GM19240 (cell line): ENCODE results near the gene SIRT1.
A peak's percentile ranks its signal among the peaks of the same experiment; 100 is the strongest.
"Not testable (repeated sequence)": the region's sequence is repeated elsewhere in the genome, so short reads cannot be mapped to it uniquely, and the experiment has no call there.

ENCODE experiments used
- DNase-seq: peaks from one replicate; pipeline ENCODE4 v3.0.0; 2011; ENCODE audit warnings: low spot score; ENCODE audit not compliant: insufficient read length

The SIRT1 gene

GRCh38 chr10:67875340-67876238 lies 8.9 kb upstream of the SIRT1 start:
- no peak for DNase-seq

DNA sequence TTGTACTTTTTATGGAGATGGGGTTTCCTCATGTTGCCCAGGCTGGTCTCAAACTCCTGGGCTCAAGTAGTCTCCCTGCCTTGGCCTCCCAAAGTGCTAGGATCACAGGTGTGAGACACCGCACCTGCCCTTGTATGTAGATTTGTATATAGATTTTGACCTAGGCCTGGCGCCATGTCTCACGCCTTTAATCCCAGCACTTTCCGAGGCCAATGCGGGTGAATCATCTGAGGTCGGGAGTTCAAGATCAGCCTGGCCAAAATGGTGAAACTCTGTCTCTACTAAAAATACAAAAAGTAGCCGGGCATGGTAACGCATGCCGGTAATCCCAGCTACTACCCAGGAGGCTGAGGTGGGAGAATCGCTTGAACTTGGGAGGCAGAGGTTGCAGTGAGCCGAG lies 7.0 kb upstream of the SIRT1 start:
- not testable (repeated sequence) for DNase-seq

DNA sequence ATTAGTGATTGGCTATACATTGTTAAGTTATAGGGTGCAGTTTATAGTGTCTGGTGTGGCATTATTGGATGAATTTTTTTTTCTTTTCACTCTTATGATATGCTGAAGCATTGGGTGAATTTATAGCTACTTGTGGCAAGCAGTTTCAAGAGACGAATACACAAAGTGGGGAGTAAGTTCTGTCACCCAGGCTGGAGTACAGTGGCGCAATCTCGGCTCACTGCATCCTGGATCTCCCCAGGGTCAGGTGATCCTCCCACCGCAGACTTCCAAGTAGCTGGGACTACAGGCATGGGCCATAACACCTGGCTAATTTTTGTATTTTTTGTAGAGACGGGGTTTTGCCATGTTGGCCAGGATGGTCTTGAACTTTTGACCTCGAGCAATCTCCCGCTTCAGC lies 6.3 kb upstream of the SIRT1 start:
- no peak for DNase-seq

GRCh38 chr10:67883710-67884312 lies 645 bp upstream of the SIRT1 start:
- no peak for DNase-seq

GRCh38 chr10:67884842-67885670 lies 600 bp downstream of the SIRT1 start:
- peak; percentile 43 for DNase-seq

DNA sequence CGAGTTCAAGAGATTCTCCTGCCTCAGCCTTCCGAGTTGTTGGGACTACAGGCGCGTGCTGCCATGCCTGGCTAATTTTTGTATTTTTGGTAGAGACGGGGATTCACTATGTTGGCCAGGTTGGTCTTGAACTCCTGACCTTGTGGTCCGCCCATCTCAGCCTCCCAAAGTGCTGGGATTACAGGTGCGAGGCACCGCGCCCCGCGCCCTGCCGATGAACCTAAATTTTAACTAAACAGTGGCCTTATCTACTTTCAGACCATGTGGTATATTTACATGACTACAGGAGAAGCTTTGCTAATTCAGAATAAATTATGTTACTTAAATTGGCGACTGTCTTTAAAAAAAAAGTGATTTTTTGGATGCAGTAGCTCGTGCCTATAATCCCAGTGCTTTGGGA lies 9.2 kb downstream of the SIRT1 start:
- no peak for DNase-seq

DNA sequence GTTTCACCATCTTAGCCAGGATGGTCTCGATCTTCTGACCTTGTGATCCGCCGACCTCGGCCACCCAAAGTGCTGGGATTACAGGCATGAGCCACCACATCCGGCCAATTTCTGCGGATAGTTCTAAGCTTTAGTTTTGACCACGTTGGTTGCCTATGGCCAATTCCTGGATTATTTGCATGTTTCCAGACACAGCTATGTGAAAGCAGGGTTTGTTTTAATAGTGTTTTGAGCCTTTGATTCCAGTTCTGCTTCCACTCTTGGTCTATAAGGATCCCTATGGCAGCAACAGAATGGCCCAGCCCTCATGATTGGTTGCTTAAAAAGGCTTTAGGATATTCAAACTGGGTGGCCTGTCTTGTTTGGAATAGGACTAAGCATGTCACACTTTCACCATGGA lies 19.1 kb downstream of the SIRT1 start:
- no peak for DNase-seq

DNA sequence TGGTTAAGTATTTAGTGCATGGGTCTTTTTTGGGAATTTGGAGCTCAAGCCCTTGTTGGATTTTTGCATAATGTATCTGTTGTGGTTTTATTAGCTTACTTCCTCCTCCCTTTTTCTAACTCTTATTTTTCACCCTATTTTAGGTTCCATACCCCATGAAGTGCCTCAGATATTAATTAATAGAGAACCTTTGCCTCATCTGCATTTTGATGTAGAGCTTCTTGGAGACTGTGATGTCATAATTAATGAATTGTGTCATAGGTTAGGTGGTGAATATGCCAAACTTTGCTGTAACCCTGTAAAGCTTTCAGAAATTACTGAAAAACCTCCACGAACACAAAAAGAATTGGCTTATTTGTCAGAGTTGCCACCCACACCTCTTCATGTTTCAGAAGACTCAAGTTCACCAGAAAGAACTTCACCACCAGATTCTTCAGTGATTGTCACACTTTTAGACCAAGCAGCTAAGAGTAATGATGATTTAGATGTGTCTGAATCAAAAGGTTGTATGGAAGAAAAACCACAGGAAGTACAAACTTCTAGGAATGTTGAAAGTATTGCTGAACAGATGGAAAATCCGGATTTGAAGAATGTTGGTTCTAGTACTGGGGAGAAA lies 28.0 kb downstream of the SIRT1 start:
- no peak for DNase-seq

DNA sequence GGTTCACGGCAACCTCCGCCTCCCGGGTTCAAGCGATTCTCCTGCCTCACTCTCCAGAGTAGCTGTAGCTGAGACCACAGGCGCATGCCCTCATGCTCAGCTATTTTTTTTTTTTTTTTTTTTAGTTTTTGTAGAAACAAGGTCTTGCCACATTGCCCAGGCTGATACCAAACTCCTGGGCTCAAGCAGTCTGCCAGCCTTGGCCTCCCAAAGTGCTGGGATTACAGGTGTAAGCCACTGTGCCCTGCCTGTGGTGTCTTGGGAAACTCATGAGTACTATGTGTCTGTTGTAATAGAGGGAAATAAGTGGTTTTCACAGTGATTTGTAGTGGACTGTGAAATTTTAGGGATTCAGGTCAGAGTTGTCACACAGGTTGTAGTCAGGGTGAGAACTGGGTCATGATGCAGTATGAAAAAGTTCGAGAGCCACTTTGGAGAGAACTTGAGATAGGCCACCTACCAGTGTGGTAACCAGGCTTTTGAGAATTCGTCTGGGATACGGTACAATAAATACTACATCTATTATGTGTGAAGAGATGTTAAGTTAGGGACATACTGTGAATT lies 30.4 kb downstream of the SIRT1 start:
- no peak for DNase-seq

GRCh38 chr10:67917169-67917568 lies 32.7 kb downstream of the SIRT1 start:
- no peak for DNase-seq

- no peak for DNase-seq
Observed at GRCh38 chr10:67917679-67918078, 33.2 kb downstream of the SIRT1 start.

DNA sequence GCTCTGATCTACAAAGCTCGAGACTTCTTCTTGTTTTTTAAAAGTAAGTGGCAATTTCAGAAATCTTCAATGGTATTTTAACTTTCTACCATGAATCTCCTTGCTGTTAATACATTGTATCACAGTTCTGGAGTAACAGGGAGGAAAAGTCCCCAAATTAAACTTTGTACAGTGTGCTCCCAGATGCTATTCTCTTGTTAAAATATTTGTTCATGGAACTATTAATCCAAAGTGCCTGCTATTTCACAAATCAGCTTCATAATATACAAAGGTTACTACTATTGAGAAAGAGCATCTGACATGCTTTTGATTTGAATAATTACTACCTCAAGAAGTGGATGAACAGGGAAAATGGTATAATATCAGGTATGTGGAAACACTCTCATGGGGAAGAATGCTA lies 36.6 kb downstream of the SIRT1 start:
- DNase-seq: no peak

GRCh38 chr10:67923551-67923950 lies 39.1 kb downstream of the SIRT1 start:
- no peak for DNase-seq

- no peak for DNase-seq
Observed at GRCh38 chr10:67924136-67924535, 39.7 kb downstream of the SIRT1 start.

GRCh38 chr10:67925449-67926005 lies 41.1 kb downstream of the SIRT1 start:
- DNase-seq: no peak

DNA sequence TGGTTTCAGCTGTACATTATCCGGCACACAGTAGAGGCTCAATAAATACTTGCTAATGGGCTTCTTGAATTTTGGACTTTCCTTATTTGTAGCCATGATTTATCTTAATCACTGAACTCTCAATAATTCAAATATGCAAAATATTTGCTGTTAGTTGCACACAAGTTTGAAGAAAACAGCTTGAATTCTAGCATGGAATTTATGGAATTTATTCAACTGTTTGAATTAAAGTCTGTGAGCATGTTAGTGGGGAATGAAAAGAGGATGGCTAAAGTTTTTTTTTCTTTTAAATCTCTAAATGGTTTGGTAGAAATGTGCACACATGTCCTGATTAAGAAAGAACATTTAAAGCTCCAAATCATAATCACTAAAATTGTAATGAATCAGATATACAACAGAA lies 42.5 kb downstream of the SIRT1 start:
- no peak for DNase-seq

- DNase-seq: no peak
Observed at GRCh38 chr10:67933199-67933598, 48.7 kb downstream of the SIRT1 start.

GRCh38 chr10:67934336-67934735 lies 49.9 kb downstream of the SIRT1 start:
- DNase-seq: no peak

- no peak for DNase-seq
Observed at GRCh38 chr10:67935223-67935622, 50.8 kb downstream of the SIRT1 start.

- no peak for DNase-seq
Observed at GRCh38 chr10:67936416-67936815, 52.0 kb downstream of the SIRT1 start.

- DNase-seq: no peak
Observed at GRCh38 chr10:67943917-67944316, 59.5 kb downstream of the SIRT1 start.
